Mammary epithelial cell (primary cell): Measurements from ENCODE around the gene DBH.

Experiments
- CTCF ChIP-seq, 2 donors: IDR thresholded peaks in 1 of 2; conservative IDR thresholded peaks in 1 of 2; 2 replicates each; pipeline ENCODE4 v1.5.1; 2011 to 2012; ENCODE audit warnings: inconsistent platforms in 2 of 2, low read length in 2 of 2, mild to moderate bottlenecking in 2 of 2, control low read depth in 1 of 2, low read depth in 1 of 2; ENCODE audit not compliant: insufficient read depth in 1 of 2; ENCODE audit errors: extremely low read depth in 1 of 2
- EZH2 ChIP-seq: IDR thresholded peaks from 2 replicates; pipeline ENCODE4 v1.6.1; 2012; ENCODE audit warnings: low read length, inconsistent platforms, borderline replicate concordance

- no peak for TF ChIP-seq CTCF (conservative IDR thresholded peaks at IDR 0.05 in 1 of 2, IDR thresholded peaks at IDR 0.05 in 1 of 2; ENCODE audit: extremely low read depth in 1 of 2, insufficient read depth in 1 of 2, low read depth in 1 of 2, low read length in 2 of 2)
- TF ChIP-seq EZH2: no peak
Measured at GRCh38 chr9:133666845-133667244, 30.7 kb downstream of the DBH start.
